SK-N-SH (cell line): ENCODE results near the gene RASL10A. TPM values are rescaled to one million over a fixed set of nuclear protein-coding genes. Genes with fewer than 3 reads are reported as not detected.

Experiments
- CTCF ChIA-PET: fragments of 300-600, 350-600 bp; formaldehyde crosslinking; extraction: SDS; loops from one replicate; lab custom pipeline; 2021; lab: Yijun Ruan, JAX
- POLR2A ChIA-PET: fragments of 350-600 bp; sonication (Branson Sonifier 250); formaldehyde crosslinking; extraction: SDS; loops from one replicate; lab custom pipeline; 2020; ENCODE audit warnings: antibody characterized with exemption, inconsistent platforms; lab: Yijun Ruan, JAX
- DNase-seq: peaks from one replicate; pipeline ENCODE4 v3.0.0; 2012
- H2AFZ ChIP-seq: fragments of 200-600 bp; sonication (generic); 2 replicates; pipeline ENCODE4 v1.8.1; 2016; ENCODE audit warnings: antibody characterized with exemption, mild to moderate bottlenecking, low read depth
- H3F3A ChIP-seq: fragments of 200-600 bp; sonication (generic); replicated peaks from 2 replicates; pipeline ENCODE3; 2016; ENCODE audit warnings: antibody characterized with exemption, mild to moderate bottlenecking; ENCODE audit not compliant: insufficient read depth
- H3K27ac ChIP-seq, 2 experiments: fragments of 200-500 bp in 1 of 2; fragments of 200-600 bp in 1 of 2; sonication (Bioruptor generic) in 1 of 2; sonication (generic), shearing (Covaris generic) in 1 of 2; 2 replicates each; pipeline versions ENCODE4 v1.5.1 to v1.6.1; 2014 to 2016; ENCODE audit warnings: low read depth in 2 of 2, inconsistent platforms in 1 of 2, low read length in 1 of 2, mild to moderate bottlenecking in 1 of 2, mixed read lengths in 1 of 2
- H3K27me3 ChIP-seq: fragments of 200-600 bp; sonication (generic), shearing (Covaris generic); 2 replicates; pipeline ENCODE4 v1.6.1; 2016; ENCODE audit warnings: mixed run types; ENCODE audit not compliant: insufficient read depth
- H3K36me3 ChIP-seq, 2 experiments: fragments of 200-500 bp in 1 of 2; fragments of 200-600 bp in 1 of 2; sonication (Bioruptor generic) in 1 of 2; sonication (generic) in 1 of 2; replicated peaks in 1 of 2; 2 replicates each; pipeline versions ENCODE3 to v1.5.1; 2014 to 2016; ENCODE audit warnings: low read length in 1 of 2, mild to moderate bottlenecking in 1 of 2; ENCODE audit not compliant: insufficient read depth in 2 of 2, control insufficient read depth in 1 of 2
- H3K4me1 ChIP-seq, 2 experiments: fragments of 200-500 bp in 1 of 2; fragments of 200-600 bp in 1 of 2; sonication (Bioruptor generic) in 1 of 2; sonication (generic), shearing (Covaris generic) in 1 of 2; 2 replicates each; pipeline versions ENCODE4 v1.5.1 to v1.6.1; 2014 to 2016; ENCODE audit warnings: low read depth in 1 of 2, low read length in 1 of 2, mixed run types in 1 of 2; ENCODE audit not compliant: insufficient read depth in 2 of 2, control insufficient read depth in 1 of 2
- H3K4me2 ChIP-seq: fragments of 200-600 bp; sonication (generic), shearing (Covaris generic); 2 replicates; pipeline ENCODE4 v1.6.1; 2017; ENCODE audit warnings: mixed run types
- H3K4me3 ChIP-seq, 2 experiments: fragments of 200-500 bp in 1 of 2; fragments of 200-600 bp in 1 of 2; sonication (Bioruptor generic) in 1 of 2; sonication (generic), shearing (Covaris generic) in 1 of 2; 2 replicates each; pipeline versions ENCODE4 v1.5.1 to v1.8.1; 2014 to 2016; ENCODE audit warnings: low read depth in 2 of 2, inconsistent platforms in 1 of 2, low read length in 1 of 2, mild to moderate bottlenecking in 1 of 2, mixed read lengths in 1 of 2, moderate library complexity in 1 of 2
- H3K79me2 ChIP-seq: fragments of 200-600 bp; sonication (generic); 2 replicates; pipeline ENCODE4 v1.8.1; 2017; ENCODE audit warnings: mild to moderate bottlenecking; ENCODE audit not compliant: insufficient read depth
- H3K9ac ChIP-seq: fragments of 200-600 bp; sonication (generic); 2 replicates; pipeline ENCODE4 v1.6.1; 2017; ENCODE audit warnings: mixed run types
- H3K9me2 ChIP-seq: fragments of 200-600 bp; sonication (generic); 2 replicates; pipeline ENCODE4 v1.6.1; 2017; ENCODE audit warnings: mixed run types
- H3K9me3 ChIP-seq: fragments of 200-600 bp; sonication (generic); 2 replicates; pipeline ENCODE4 v1.6.1; 2017; ENCODE audit warnings: mixed run types, mild to moderate bottlenecking, moderate library complexity
- H4K20me1 ChIP-seq: fragments of 200-600 bp; sonication (generic); 2 replicates; pipeline ENCODE4 v1.6.1; 2017; ENCODE audit warnings: mild to moderate bottlenecking, mixed run types; ENCODE audit not compliant: insufficient read depth
- EZH2phosphoT487 ChIP-seq: fragments of 200-600 bp; sonication (generic); IDR thresholded peaks from 2 replicates; pipeline ENCODE4 v1.6.1; 2017; ENCODE audit warnings: low read depth, mixed run types, mild to moderate bottlenecking, antibody characterized with exemption, moderate library complexity, borderline replicate concordance
- FOSL2 ChIP-seq: IDR thresholded peaks from 2 replicates; pipeline ENCODE4 v1.4.0; 2012; ENCODE audit warnings: low read depth, mild to moderate bottlenecking, moderate library complexity, borderline replicate concordance
- FOXJ3 ChIP-seq: sonication (generic); formaldehyde crosslinking; IDR thresholded peaks from 2 replicates; pipeline ENCODE4 v1.5.1; 2020; ENCODE audit warnings: mild to moderate bottlenecking, missing genetic modification reagents
- JUND ChIP-seq: IDR thresholded peaks from 2 replicates; pipeline ENCODE4 v1.4.0; 2012
- MEF2A ChIP-seq: IDR thresholded peaks from 2 replicates; pipeline ENCODE4 v1.4.0; 2012; ENCODE audit warnings: low read depth, borderline replicate concordance
- NRF1 ChIP-seq: IDR thresholded peaks from 2 replicates; pipeline ENCODE4 v1.6.1; 2012; ENCODE audit warnings: low read depth, mild to moderate bottlenecking, low read length
- SMC3 ChIP-seq: IDR thresholded peaks from 2 replicates; pipeline ENCODE4 v1.6.1; 2012; ENCODE audit warnings: low read depth, low read length, improper control_type of control experiment
- TAF1 ChIP-seq: IDR thresholded peaks from 2 replicates; pipeline ENCODE4 v1.6.1; 2012; ENCODE audit warnings: low read depth, mild to moderate bottlenecking, low read length, moderate library complexity, borderline replicate concordance
- TEAD4 ChIP-seq: IDR thresholded peaks from 2 replicates; pipeline ENCODE4 v1.4.0; 2012; ENCODE audit warnings: mild to moderate bottlenecking, borderline replicate concordance; ENCODE audit not compliant: insufficient read depth
- YY1 ChIP-seq: IDR thresholded peaks from 2 replicates; pipeline ENCODE4 v1.4.0; 2012; ENCODE audit warnings: low read depth, mild to moderate bottlenecking
- WGBS: methylation state at CpG from one replicate; pipeline ENCODE4 v1.1.6; 2017; ENCODE audit warnings: low lambda C conversion rate; 5-methylcytosine and 5-hydroxymethylcytosine counted together
- polyA plus RNA-seq, 3 experiments: library from polyadenylated mRNA; depleted of rRNA; stranded (reverse); fragments of >200 nt; gene quantifications; 2 replicates each; pipeline ENCODE4 v1.2.3, GENCODE V29; 2012
- TF ChIP-seq, protein P1 (sequence below): IDR thresholded peaks from 2 replicates; pipeline ENCODE4 v1.4.0; 2012; ENCODE audit warnings: low read depth, borderline replicate concordance
- TF ChIP-seq, protein P2 (sequence below): IDR thresholded peaks from 2 replicates; pipeline ENCODE4 v1.4.0; 2012; ENCODE audit warnings: low read depth

The RASL10A gene
- polyA plus RNA-seq, 1 of the 3 experiments (the other 2 are of a cell fraction) = 0.36 TPM

DNA sequence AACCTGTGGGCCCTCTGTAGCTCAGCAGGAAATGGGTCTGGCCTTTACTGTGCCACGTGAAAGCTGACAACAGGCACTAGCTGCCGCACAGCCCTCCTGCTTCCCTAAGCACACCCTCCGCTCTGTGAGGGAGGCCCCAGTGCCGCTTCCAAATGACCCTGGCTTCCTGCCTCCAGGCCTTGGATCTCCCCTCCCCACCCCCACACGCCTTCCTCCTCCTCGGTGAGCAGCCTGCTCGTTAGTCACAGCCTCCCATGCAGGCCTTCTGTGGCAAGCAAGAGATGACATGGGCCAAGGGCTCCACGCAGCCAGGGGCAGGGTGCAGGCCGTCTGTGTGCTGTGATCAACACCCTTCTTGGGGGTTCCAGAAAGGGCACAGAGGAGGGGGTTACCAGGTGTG, 15.3 kb upstream of the RASL10A start (continued):
- no peak for TF ChIP-seq NRF1
- no peak for TF ChIP-seq TAF1

DNA sequence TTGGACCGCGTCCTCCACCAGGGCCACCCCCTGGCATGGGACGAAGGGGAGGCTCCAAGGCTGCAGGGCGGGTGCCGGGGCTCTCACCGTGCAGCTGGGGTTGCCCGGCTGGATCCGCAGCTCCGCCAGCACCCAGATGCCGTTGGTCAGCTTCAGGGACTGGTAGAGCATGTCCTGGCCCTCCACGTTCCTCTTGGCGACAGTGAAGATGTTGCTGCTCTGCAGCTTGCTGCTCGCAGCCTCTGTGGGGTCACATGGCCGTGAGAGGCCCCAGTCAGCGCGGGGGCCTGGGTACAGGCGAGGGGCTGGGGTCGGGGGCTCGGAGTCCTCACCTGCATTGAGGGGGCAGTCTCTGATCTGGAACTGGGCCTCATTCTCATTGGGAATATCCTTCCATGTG, 14.8 kb upstream of the RASL10A start:
- Histone ChIP-seq H2AFZ (no peak overlapping the region), H3K4me3 (no peak overlapping the region), H3K36me3 (peaks cover 0 to 60% of the 10 kb centered on the region in 2 experiments), H4K20me1 (no peaks in the 10 kb centered on the region), H3K79me2 (no peaks in the 10 kb centered on the region), H3K4me1 (peaks cover 0 to 18% of the 10 kb centered on the region in 2 experiments; a peak in 1 of 4 replicates), H3F3A (no peaks in the 10 kb centered on the region), H3K9me3 (no peaks in the 10 kb centered on the region), H3K9me2 (no peaks in the 10 kb centered on the region), H3K9ac (no peak overlapping the region), H3K27me3 (no peaks in the 10 kb centered on the region), H3K27ac (no peak overlapping the region), H3K4me2 (no peak overlapping the region)
- no peak for DNase-seq
- ChIA-PET POLR2A (no interaction called here), CTCF (no interaction called here)
- TF ChIP-seq, protein P1, sequence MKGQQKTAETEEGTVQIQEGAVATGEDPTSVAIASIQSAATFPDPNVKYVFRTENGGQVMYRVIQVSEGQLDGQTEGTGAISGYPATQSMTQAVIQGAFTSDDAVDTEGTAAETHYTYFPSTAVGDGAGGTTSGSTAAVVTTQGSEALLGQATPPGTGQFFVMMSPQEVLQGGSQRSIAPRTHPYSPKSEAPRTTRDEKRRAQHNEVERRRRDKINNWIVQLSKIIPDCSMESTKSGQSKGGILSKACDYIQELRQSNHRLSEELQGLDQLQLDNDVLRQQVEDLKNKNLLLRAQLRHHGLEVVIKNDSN = no peak
- TF ChIP-seq EZH2phosphoT487 = no peak
- 100% methylated on average over 9 of the region's 19 CpGs for WGBS

DNA sequence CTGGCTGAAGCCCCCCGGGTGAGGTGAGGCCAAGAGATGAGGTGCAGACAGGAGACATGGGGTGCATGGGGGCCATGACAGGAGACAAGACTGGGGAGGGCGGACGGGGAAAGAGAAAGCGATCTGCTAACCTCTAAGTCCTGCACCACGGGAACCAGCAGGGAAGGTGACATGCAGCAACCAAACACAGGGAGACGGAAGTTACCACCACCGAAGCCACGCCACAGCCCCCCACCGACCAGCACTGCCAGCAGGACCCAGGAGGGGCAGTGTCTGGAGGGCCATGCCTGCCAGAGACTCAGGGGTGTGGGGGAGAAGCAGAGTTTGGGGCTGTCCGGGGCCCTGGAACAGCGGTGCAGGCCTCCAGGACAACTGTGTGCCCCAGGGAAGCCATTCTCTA, 14.1 kb upstream of the RASL10A start:
- Histone ChIP-seq H3K36me3 (peaks cover 0 to 53% of the 10 kb centered on the region in 2 experiments), H3K4me1 (peaks cover 0 to 18% of the 10 kb centered on the region in 2 experiments; a peak in 1 of 4 replicates), H3F3A (no peaks in the 10 kb centered on the region), H3K9ac (no peak overlapping the region), H3K9me2 (no peaks in the 10 kb centered on the region), H2AFZ (no peak overlapping the region), H3K4me3 (no peak overlapping the region), H3K27me3 (no peaks in the 10 kb centered on the region), H3K4me2 (no peak overlapping the region), H3K79me2 (no peaks in the 10 kb centered on the region), H4K20me1 (no peaks in the 10 kb centered on the region)
- no peak for DNase-seq
- WGBS = 99% methylated on average over 7 of the region's 11 CpGs
- TF ChIP-seq, protein P2, sequence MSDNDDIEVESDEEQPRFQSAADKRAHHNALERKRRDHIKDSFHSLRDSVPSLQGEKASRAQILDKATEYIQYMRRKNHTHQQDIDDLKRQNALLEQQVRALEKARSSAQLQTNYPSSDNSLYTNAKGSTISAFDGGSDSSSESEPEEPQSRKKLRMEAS = no peak
- TF ChIP-seq FOXJ3 (CRISPR knock-in tag) (no peak), EZH2phosphoT487 (no peak), MEF2A (no peak), FOSL2 (no peak), YY1 (no peak), JUND (no peak), SMC3 (no peak), TEAD4 (no peak)
- TF ChIP-seq, all 33 proteins: peak for 0
- H3K9me3 ChIP-seq = no peaks in the 10 kb centered on the region
- no peak overlapping the region for H3K27ac ChIP-seq
- CTCF ChIA-PET = no interaction called here
- POLR2A ChIA-PET = no interaction called here
